Stimulated activated CD8-positive, alpha-beta memory T cell treated with anti-CD3 and anti-CD28 coated beads, Interleukin-2, amount 100 ng/mL, for 1 hour (primary cell): ENCODE measurements around the gene MFSD2A.
"Not testable (repeated sequence)": the region's sequence is repeated elsewhere in the genome, so short reads cannot be mapped to it uniquely, and the experiment has no call there.

Experiments
- DNase-seq, 2 donors: peaks; one replicate each; pipeline ENCODE4 v3.0.0-alpha.2; 2020; ENCODE audit warnings: low read depth in 2 of 2

The MFSD2A gene

GRCh38 chr1:39954870-39955546 lies at the start of gene MFSD2A:
TSS of gene MFSD2A (plus strand) at chr1:39955145. CDS start at chr1:39955293, 148 bp downstream.
- DNase-seq = peak; percentile 71 to 79

DNA sequence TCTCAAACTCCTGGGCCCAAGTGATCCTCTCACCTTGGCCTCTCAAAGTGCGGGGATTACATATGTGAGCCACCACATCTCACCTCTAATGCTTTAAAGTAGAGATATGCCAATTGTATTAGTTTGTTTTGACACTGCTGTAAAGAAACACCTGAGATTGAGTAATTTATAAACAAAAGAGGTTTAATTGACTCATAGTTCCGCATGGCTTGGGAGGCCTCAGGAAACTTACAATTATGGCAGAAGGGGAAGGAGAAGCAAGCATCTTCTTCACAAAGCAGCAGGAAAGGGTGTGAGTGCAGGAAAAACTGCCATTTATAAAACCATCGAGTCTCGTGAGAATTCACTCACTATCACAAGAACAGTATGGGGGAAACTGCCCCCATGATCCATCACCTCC lies 49.8 kb upstream of the MFSD2A start:
- no peak for DNase-seq

DNA sequence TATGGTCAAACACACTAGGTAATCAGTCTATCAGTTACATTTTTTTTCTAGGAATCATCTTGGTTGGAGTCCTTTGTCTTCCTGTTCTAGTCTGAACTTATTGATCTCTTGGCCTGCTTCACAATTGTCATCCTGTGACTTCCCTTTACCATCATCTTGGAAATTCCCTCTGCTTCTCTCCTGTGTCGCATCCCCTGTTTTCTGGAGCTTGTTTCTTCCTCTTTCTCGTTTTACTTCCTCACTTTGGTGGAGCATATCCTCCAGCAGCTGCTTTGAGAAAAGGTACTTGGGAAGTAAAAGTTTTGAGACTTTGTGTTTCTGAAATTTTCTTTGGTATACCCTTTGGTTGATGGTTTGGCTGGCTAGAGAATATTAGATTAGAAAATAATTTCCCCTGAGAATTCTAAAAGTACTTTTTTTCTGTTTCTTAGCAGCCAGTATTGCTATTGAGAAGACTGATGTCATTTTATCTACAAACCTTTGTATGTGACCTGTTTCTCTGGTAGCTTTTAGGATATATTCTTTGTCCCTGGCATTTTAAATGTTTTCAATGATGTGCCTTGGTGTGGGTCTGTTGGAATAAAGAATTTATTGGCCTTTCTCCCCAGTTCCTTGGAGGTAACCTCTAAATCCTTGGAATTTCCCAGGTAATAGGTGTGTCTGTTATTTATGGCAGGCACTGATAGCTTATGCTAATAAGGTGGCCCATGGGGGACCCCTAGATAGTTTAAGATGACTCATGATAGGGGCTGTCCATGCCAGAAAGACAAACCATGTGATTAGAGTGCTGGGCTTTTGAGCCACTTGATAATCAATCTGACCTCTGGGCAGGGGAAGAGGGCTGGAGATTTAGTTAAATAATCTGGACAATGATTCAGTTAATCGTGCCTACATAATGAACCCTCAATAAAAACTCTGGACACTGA lies 47.2 kb upstream of the MFSD2A start:
- no peak for DNase-seq

DNA sequence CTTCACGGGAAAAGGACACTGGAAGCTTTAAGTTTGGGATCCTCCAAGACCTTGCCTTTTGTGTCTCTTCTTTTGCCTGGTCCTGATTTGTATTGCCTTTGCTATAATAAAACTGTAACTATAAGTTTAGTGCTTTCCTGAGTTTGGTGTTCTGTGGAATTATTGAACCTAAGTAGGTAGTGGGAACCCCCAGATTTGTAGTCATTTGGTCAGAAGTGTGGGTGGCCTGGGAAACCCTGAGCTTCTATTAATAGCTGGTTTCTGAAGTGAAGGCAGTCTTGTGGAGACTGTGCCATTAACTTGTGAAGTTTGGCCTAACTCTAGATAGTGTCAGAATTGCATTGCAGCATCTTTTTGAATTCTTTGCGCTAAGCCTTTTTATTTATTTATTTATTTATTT lies 46.4 kb upstream of the MFSD2A start:
- DNase-seq = no peak

- DNase-seq = no peak
Measured at GRCh38 chr1:39910263-39910662, 44.7 kb upstream of the MFSD2A start.

DNA sequence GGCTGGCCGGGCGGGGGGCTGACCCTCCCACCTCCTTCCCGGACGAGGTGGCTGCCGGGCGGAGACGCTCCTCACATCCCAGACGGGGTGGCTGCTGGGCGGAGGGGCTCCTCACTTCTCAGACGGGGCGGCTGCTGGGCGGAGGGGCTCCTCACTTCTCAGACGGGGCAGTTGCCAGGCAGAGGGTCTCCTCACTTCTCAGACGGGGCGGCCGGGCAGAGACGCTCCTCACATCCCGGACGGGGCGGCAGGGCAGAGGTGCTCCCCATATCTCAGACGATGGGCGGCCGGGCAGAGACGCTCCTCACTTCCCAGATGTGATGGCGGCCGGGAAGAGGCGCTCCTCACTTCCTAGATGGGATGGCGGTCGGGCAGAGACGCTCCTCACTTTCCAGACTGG lies 41.8 kb upstream of the MFSD2A start:
- not testable (repeated sequence) for DNase-seq

GRCh38 chr1:39915499-39916129 lies 39.3 kb upstream of the MFSD2A start:
- no peak for DNase-seq

GRCh38 chr1:39917825-39918224 lies 37.1 kb upstream of the MFSD2A start:
- no peak for DNase-seq

DNA sequence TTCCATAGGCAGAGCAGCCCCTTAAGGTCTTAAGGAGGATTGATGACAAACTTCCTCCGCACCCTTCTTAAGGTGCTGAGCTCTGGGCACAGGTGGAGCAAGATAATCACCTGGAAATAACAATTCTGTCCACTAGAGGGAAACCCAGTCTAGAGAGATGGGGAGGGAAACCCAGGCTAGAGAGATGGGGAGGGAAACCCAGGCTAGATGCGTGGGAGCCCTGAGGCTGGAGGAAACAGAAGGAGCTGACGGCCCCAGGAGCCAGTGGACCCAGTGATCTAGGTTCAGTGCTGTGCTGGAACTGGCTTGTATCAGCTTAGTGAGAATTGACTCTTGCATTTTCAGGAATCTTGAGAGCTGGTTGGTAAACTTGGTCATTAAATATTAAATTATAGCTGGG lies 35.4 kb upstream of the MFSD2A start:
- peak in 1 of 2 donors; percentile 8 for DNase-seq

DNA sequence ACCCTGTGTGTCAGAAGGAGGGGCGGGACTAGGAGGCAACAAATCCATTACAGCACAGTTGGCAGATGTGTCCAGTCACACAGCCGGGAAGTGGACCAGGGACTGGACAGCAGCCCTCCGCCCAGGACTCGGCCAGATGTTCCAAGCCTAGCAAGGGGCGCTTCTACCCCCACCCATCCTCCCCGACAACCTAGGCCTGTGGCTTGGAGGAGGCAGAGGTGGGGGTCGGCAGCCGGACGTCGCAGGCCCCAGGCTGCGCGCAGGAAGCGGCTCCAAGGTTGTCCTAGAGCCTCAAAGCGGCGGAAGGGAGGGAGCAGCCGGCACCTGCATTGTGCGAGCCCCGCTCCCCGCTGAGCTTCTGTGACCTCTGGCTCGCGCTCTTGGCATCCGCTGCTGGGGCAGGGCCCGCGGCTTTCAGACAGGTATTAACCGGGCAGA lies 32.7 kb upstream of the MFSD2A start:
- no peak for DNase-seq

DNA sequence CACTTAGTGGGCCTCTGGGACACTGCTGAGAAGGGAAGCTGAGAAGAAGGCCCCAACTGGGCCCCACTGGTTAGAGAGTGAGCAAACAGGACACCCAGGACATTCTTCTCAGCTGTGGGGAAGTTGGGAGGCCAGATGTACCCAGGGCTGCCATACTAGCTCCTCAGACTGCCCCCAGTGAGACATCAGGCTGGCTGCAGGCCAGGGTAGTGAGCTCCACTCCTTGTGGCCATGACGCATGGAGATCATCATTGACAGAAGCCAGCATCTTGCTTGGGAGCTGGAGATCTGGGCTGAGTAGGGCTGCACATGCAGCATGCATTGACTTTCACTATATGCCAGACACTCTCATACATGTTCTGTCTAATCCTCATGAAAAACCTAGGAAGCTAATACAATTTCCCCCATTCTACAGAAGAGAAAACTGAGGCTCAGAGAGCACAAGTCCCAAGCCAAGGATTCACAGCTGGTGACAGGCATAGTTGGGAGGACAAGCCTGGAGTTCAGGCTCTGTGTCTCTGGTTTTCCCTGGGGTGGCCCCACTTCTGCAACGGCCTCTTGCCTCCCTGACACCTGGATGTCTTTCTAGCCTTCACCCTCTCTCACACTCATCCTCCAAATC lies 29.1 kb upstream of the MFSD2A start:
- no peak for DNase-seq

DNA sequence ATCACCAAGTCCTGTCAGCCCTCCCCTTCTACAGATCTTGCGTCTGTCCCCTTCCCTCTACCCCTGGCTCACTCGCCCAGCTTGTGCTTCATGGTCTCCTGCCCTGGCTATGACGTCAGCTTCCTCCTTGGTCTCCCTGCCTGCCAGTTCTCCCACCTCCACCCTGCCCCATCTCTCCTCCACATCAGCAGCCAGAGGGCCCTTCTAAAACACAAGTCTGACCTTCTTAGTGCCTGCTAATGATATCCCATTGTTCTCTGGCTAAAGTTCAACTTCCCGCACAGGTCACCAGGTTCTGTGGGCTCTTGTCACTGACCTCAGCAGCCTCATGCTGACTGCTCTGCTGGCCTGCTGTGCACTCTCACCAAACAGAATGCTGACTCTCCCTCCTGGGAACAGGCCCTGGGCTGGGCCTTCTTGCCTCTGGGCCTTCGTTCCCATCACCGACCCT lies 28.6 kb upstream of the MFSD2A start:
- no peak for DNase-seq

DNA sequence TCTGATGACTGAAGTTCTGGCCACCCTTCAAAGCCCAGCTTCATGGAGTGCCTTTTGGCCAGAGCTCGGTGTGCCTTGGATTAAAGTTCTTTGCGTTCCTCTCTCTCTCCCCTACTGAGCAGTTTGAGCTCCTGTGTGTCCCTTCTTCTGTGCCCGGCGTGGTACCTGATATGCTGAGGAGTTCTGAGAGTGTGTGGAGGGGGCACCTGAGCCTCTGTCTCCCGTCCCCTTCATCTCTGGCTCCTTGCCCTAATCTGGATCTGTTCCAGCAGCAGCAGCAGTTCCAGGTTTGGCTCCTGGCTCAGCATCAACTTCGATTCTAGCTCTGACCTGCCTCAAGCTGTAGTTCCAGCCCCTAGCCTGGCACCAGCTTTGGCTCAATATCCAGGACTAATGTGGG lies 28.1 kb upstream of the MFSD2A start:
- DNase-seq = no peak

DNA sequence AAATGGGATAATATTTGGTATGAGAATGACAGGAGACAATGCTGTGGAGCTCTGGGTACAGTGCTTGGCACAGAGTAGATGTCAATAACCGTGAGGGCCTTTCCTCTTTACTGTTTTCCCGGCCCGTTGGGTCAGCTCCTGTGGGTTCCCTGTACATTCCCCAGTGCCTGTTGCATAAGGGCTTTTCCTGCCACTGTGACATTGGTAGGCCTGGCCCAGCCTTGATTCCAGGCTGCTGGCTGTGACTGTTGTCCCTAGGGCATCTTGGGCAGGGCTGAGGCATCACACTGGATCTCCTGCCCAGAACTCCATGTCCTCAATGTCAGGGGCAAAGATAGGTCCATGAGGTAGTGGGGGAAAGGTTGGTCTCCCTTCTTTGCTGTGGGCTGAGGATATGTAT lies 27.4 kb upstream of the MFSD2A start:
- no peak for DNase-seq

GRCh38 chr1:39928809-39929587 lies 25.9 kb upstream of the MFSD2A start:
- no peak for DNase-seq

DNA sequence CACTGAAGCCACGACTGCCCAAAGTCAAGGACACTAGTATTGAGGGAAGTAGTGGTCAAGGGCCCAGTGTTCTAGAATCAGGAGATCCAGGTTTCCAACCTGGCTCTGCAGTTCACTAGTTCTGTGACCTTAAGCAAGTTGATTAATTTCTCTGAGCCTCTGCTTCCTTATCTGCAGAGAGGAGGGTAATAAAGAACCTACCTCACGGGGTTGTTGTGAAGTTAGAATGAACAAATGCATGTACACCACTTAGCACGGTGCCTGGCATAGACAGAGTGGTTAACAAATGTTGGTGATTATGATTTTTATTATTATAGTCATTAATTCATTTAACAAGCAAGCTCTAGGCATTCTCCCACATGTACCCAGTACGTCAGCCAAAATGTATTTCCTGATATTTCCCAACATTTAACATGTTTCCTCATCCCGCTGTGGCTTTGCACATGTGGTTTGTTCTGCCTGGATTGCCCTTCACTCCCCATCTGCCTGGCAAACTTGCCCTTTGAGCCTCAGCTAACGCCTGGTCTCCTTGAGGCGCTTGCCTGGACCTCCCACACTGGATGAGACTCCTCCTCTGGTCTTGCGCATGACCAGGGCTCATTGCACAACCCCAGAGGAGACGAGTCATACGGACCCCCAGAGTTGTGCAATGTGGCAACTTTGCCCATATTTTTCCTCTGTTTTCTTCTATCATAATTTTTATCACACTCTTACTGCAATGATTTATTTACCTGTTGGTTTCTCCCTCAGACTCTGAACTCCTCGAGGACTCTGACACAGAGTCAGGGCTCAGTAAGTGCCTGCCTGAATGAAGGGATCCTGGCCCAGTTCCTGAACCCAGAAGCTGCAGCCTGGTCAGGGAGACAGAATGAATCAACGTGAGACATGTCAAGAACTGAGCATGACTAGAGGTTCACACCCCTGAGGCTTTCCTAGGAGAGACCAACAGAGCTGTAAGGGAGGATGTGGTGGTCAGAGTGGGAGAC lies 20.7 kb upstream of the MFSD2A start:
- DNase-seq = no peak

- DNase-seq = no peak
Measured at GRCh38 chr1:39936724-39937491, 18.0 kb upstream of the MFSD2A start.

- DNase-seq = no peak
Measured at GRCh38 chr1:39938856-39939255, 16.1 kb upstream of the MFSD2A start.

- no peak for DNase-seq
Measured at GRCh38 chr1:39940253-39940652, 14.7 kb upstream of the MFSD2A start.
